T follicular helper cell (primary cell): ENCODE measurements around the gene PAWR.
"Not testable (repeated sequence)": the region's sequence is repeated elsewhere in the genome, so short reads cannot be mapped to it uniquely, and the experiment has no call there.

Experiments
- DNase-seq: peaks from one replicate; pipeline ENCODE4 v3.0.0-alpha.2; 2020; ENCODE audit warnings: low read depth

Gene PAWR

DNA sequence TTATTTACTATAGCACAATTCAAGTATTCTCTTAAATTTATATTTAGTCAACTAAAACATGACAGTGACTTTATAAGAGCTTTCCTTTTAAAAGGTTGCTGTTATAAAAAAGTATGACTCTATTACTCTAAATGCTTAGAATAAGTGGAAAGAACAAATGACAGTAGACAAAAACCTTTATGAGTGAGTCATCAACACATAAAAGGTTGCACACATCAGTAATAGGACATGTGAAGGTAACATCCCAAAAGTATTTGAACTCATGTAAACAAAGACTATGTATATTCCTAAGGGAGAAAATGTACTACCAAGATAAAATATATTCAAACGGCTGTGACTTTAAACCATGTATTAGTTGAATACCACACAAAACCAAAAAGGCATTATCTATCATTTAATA is 98.8 kb downstream of the PAWR start:
- no peak for DNase-seq

DNA sequence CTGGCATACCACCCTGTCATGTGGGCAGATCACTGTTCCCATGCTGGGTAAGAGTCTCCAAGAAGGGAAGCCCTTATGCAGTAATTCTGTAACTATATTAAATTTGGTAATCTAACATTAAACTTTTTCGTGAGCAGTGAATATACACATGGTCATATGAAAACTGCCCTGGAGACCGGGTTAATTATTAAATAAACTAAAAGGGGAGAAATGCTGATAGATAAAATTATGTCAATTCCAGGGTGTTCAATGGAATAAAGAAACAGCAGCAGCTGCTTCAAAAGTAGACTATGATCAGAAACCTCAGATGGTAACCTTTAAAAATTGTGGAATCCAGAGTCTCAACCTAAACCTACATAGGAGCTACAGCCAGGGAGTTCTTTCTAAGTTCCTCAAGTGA is 100.0 kb downstream of the PAWR start:
- DNase-seq, result no peak

DNA sequence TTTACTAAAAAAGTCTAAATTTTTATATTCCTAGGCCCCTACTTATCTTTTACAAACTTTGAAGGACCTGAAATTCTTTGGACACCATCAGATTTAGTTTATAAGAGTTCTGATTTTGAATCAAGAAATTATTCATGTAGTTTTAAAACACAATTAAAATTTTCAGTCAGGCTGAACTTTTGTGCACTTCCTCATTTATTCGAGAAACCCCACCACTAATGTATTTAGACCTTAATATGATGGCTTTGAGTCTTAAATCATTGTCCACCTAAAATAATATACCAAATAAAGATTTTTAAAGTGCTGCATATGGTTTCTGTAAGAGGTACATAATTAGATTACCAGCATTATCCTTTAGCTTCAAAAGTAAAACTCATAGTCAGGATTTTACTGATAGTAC is 103.4 kb downstream of the PAWR start:
- DNase-seq, result no peak

DNA sequence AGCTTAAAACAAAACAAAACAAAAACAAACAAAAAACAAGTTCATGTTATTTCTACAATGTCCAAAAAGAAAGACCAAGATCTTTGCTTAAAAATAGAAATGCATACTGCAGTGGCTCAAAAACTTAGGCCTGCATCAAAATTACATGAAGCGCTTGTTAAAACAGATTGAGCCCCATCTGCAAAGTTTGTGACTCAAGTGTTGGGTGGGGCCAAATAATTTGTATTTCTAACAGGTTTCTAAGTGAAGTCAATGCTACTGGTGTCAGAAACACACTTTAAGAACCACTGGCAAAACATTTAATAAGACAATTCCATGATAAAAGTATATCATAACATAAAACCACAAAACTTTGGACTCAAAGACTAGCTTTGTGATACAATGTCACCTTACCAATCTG is 105.6 kb downstream of the PAWR start:
- DNase-seq, result no peak

GRCh38 chr12:79573820-79574219 is 116.9 kb downstream of the PAWR start:
- no peak for DNase-seq

- no peak for DNase-seq
These were observed 121.1 kb downstream of the PAWR start for GRCh38 chr12:79569679-79570078.

DNA sequence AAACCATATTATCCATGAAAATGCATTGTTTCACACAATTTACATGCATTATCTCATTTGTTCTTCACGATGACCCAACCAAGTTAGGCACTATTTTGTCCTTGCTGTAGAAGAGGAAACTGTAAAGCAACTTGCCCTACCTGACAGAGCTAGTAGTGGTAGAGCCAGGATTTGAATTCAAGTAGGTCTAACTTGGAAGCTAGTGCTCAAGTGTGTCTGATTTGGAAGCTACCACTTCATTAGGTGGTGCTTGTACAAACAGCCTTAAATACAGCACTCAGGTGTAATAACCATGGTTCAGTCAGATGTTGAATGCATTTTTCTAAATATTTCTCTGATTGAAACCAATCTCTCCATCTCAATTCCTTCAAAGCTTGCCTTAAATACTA is 123.6 kb downstream of the PAWR start:
- DNase-seq, result no peak

DNA sequence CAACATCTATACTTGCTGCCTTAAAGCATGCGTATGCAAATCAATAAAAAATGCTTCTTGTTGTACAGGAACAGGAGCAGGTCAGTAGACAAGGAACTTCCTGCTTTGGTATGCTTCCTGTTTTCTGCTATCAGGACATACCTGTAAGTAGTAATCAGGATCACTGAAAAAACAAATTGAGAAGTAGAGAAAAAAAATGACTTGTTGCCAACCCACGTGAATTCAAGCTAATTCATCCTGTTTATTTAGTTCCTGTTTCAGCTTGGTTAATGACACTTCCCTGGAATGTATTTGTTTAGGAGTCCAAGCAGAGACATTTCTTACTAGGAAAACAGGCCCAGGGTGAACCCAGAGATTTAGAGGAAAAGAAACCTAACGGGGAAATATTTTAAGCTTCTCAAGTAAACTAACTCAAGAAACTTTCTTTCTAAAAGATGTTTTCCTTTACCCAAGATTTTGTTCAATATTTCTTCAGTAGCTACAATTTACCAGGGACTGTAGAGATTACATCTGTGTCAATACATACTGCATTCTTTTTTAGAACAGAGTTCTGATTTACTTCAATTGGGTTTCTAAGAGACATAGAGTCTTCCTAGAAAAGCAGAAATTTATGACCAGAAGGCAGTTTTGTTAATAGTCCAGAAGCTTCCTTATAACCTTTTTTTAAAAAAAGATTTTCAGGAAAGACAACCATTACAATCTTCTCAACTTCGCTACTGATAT is 124.2 kb downstream of the PAWR start:
- no peak for DNase-seq

DNA sequence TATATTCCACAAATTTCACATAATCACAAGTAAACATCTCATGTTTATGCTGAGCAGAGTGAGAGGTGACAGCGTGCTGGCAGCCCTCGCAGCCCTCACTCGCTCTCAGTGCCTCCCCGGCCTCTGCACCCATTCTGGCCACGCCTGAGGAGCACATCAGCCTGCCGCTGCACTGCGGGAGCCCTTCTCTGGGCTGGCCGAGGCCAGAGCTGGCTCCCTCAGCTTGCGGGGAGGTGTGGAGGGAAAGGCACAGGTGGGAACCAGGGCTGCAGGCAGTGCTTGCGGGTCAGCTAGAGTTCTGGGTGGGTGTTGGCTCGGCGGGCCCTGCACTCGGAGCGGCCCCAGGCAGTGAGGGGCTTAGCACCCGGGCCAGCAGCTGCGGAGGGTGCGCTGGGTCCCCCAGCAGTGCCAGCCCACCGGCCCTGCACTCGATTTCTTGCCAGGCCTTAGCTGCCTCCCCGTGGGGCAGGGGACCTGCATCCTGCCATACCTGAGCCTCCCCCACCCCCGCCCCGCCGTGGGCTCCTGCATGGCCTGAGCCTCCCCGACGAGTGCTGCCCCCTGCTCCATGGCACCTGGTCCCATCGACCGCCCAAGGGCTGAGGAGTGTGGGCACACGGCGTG is 125.9 kb downstream of the PAWR start:
- DNase-seq, result not testable (repeated sequence)

DNA sequence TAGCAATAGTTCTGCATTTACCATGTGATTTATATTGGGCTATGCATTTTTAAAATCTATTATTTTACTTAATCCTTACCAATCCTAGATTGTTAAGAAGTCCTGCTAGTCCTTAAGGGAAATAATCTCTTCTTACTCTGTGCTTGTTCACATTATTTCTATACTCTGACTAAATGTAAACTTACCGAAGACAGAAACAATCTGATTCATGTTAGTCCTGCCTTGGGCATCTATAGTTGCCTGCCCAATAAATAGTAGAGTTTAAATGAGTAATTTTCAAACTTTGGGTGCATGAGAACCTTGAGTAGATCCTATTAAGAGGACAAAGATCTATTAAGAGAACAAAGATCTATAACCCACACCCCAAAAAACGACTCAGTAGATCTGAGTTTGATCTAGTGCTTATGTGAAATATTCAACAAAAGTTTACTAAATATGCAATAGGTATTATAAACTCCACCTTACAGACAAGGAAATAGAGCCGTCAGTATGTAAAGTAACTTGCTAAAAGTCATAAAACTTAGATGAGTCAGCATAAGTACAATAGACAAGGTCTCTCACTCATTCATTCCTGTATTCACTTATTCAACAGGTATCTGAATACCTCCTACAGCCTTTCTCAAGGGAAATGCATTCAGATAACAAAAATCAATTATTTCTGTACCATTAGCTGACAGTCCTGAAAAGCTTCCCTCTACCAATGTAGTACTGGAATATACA is 127.6 kb downstream of the PAWR start:
- DNase-seq, result no peak

- no peak for DNase-seq
These were observed 129.2 kb downstream of the PAWR start for GRCh38 chr12:79561401-79562132.

DNA sequence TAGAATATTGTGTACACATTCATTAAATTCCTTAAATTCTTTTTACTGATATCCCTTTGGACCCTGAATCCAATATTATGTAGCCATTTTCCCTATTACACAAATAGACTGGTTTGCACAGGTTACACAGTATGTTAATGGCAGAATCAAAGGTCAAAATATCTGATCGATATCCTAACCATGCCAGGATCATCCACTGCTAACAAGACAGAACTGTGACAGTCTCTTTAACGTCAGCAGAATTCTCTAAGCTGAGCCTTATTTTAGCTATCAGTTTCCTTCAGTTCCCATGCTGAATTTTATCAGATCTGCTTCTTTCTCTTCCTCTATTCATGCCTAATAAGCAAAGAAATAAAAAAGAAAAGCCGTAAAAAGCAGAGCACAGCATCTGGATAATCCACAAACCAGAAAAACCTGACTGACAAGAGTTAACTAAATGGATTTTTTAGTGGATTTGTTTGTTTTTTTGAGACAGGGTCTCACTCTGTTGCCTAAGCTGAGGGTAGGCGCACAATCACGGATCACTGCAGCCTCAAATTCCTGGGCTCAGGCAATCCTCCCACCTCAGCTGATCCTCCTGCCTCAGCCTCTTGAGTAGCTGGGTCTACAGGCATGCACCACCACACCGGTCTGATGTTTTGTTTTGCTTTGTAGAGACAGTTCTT is 130.4 kb downstream of the PAWR start:
- no peak for DNase-seq

DNA sequence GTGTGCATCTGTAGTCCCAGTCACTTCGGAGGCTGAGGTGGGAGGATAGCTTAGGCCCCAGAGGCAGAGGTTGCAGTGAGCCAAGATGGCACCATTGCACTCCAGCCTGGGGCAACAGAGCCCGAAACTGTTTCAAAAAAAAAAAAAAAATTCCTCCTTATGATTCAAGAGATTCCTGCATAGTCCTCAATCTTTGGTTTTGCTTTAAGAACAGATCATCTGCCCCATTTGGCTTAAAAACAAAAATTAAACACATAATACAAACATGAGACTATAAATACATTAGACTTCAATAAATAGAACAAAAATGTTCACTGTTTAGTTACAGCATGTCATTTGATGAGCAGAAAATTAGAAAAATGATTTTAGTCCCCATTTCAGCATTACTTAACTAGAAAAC is 131.2 kb downstream of the PAWR start:
- no peak for DNase-seq

DNA sequence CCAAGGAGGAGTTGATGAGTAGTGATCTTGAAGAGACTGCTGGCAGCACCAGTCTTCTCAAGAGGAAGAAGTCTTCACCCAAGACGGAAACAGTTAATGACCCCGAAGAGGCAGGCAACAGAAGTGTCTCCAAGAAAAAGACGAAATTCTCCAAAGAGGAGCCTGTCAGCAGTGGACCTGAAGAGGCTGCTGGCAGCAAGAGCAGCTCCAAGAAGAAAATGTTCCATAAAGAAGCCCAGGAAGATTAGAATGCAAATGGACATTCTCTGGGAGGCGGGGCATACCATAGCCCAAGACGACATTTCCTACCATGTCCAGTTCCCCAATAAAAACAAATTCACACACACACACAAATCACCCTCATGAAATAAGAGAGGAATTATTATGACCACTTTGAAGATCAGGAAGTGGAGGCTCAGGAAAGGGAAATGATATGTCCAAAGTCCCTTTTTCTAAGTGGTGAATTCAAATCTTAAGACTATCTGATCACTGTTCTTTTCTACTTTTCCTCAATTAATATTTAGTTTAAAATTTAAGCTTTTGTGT is 131.8 kb downstream of the PAWR start:
- no peak for DNase-seq

- no peak for DNase-seq
These were observed 133.0 kb downstream of the PAWR start for GRCh38 chr12:79557690-79558315.

- DNase-seq, result no peak
These were observed 135.5 kb downstream of the PAWR start for GRCh38 chr12:79555028-79555925.

DNA sequence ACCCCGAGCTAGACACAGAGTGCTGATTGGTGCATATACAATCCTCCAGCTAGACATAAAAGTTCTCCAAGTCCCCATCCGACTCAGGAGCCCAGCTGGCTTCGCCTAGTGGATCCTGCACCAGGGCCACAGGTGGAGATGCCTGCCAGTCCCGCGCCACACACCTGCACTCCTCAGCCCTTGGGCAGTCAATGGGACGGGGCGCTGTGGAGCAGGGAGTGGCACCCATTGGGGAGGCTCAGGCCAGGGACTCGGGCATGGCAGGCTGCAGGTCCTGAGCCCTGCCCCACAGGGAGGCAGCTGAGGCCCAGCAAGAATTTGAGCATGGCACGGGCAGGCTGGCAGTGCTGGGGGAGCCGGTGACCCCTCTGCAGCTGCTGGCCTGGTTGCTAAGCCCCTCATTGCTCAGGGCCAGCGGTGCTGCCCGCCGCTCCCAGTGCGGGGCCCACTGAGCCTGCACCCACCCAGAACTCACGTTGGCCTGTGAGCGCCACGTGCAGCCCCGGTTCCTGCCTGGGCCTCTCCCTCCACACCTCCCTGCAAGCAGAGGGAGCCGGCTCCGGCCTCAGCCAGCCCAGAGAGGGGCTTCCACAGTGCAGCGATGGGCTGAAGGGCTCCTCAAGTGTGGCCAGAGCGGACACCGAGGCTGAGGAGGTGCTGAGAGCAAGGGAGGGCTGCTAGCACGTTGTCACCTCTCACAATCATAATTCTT is 136.7 kb downstream of the PAWR start:
- no peak for DNase-seq

GRCh38 chr12:79552192-79552591 is 138.6 kb downstream of the PAWR start:
- no peak for DNase-seq

DNA sequence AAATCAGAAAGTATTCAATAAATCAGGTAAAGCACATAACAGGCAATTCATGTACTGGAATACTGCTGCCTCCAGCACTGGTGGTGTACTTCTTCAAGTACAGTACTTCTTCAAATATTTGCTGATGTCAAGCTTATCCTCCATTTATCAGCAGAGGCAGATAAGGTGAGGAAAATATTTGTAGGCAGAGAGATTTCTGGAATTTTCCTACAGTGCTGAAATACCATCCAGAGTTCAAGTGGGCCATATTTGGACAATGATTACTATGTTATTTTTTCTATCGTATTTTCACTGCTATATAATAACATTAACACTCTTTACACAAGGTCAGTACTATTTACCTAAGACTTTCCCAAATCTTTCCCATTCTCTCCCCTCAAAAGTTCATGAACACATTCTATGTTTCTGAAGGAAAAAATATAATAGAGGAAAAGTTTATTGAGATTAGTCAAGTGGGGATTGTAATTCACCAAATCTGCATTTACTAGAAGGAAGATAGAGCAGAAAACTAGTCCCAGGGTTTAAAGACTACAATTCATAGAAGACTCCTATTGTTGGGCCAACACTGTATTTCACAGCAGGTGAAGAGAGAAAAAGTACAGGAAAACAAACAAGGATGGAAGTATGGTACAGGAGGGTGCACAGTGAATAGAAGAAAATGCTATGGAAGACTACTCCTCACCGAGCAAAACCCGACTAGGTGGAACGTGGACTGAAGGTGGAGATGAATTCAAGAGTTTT is 141.1 kb downstream of the PAWR start:
- DNase-seq, result no peak
